ENCODE results near the gene WAPL.

Gene WAPL

GRCh38 chr10:86443069-86443468, 78.5 kb downstream of the WAPL start:
- Histone ChIP-seq H3K9me3 (ENCODE audit: control insufficient read depth, low read length) (no peaks in the 10 kb centered on the region), H3K27ac (ENCODE audit: insufficient read depth, low read length, poor library complexity, severe bottlenecking) (no peak overlapping the region), H3K36me3 (ENCODE audit: control insufficient read depth, insufficient read depth, low read length) (peaks cover 70% of the 10 kb centered on the region), H3K27me3 (replicated peaks; ENCODE audit: control insufficient read depth, insufficient read depth, low read length, poor library complexity, severe bottlenecking) (no peaks in the 10 kb centered on the region), H3K4me1 (ENCODE audit: control insufficient read depth, insufficient read depth, low read length, poor library complexity, severe bottlenecking) (no peaks in the 10 kb centered on the region), H3K4me3 (ENCODE audit: insufficient read depth, low read depth, low read length, poor library complexity, severe bottlenecking) (no peak overlapping the region)
- no peak for DNase-seq

DNA sequence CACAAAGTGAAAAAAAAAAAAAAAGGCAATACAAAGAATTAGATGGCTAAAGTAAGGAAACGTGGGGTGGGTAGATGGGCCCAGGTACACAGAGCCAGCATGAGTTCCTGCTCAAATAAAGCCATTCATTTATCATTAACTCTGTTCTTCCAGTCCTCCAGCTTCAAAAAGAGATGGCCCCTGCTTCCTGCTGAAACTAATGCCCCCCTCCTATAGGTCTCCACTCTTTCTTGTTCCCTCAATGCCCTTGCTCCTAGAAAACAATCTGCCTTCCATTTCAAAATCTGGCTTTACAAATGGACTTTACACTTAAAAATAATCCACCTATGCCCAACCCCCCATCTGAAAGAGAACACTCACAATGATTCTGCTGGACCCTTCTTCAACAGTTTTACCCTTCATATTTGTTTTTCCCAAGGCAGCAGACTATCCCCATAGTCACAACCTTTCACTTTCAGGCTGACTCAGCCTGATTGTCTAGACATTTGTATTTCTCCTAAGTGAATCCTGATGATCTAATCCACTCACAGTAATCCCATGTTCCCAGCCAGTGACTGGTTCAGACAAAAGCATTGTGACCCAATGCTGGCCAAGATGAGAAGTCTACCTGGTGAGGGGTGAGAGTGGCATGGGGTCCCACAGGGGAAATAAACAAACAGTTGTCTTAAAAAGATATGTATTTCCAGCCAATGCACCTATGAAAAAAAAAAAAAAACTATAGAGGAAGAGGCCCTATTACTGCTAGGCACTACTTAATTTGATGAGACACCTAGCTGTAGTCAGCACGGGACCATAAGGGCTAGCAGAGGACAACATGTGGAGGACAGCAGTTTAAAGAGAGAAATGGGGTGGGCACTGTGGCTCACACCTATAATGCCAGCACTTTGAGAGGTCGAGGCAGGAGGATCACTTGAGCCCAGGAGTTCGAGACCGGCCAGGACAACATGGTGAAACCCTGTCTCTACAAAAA, 80.4 kb downstream of the WAPL start:
- Histone ChIP-seq H3K9me3 (ENCODE audit: control insufficient read depth, low read length) (no peaks in the 10 kb centered on the region), H3K4me1 (ENCODE audit: control insufficient read depth, insufficient read depth, low read length, poor library complexity, severe bottlenecking) (no peaks in the 10 kb centered on the region), H3K36me3 (ENCODE audit: control insufficient read depth, insufficient read depth, low read length) (peaks cover 77% of the 10 kb centered on the region), H3K27ac (ENCODE audit: insufficient read depth, low read length, poor library complexity, severe bottlenecking) (no peak overlapping the region), H3K4me3 (ENCODE audit: insufficient read depth, low read depth, low read length, poor library complexity, severe bottlenecking) (no peak overlapping the region), H3K27me3 (replicated peaks; ENCODE audit: control insufficient read depth, insufficient read depth, low read length, poor library complexity, severe bottlenecking) (no peaks in the 10 kb centered on the region)
- no peak for DNase-seq

GRCh38 chr10:86439544-86439943, 82.0 kb downstream of the WAPL start:
- no peak for DNase-seq
- Histone ChIP-seq H3K4me1 (ENCODE audit: control insufficient read depth, insufficient read depth, low read length, poor library complexity, severe bottlenecking) (no peaks in the 10 kb centered on the region), H3K27ac (ENCODE audit: insufficient read depth, low read length, poor library complexity, severe bottlenecking) (no peak overlapping the region), H3K4me3 (ENCODE audit: insufficient read depth, low read depth, low read length, poor library complexity, severe bottlenecking) (no peak overlapping the region), H3K9me3 (ENCODE audit: control insufficient read depth, low read length) (no peaks in the 10 kb centered on the region), H3K36me3 (ENCODE audit: control insufficient read depth, insufficient read depth, low read length) (peaks cover 66% of the 10 kb centered on the region), H3K27me3 (replicated peaks; ENCODE audit: control insufficient read depth, insufficient read depth, low read length, poor library complexity, severe bottlenecking) (no peaks in the 10 kb centered on the region)

DNA sequence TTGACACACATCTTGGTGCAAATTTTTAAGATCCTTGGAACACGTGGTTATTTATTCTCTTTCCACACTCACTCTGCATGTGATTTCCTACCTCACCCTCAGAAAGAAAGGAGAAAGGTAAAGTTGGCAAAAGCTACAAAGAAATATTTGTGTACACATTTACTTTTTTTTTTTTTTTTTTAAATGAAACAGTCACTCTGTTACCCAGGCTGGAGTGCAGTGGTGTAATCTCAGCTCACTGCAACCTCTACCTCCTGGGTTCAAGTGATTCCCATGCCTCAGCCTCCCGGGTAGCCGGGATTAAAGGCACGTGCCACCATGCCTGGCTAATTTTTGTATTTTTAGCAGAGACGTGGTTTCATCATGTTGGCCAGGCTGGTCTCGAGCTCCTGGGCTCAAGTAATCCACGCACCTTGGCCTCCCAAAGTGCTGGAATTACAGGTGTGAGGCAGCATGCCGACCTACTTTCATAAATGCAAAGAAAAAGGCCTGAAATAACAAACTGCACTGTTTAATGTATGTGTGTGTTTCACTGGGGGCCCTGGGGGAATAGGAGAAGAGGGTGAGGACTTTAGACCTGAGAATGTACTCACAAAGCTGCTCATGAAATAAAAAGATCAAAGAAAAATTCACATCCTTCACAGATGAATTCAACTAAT, 83.4 kb downstream of the WAPL start:
- Histone ChIP-seq H3K9me3 (ENCODE audit: control insufficient read depth, low read length) (no peaks in the 10 kb centered on the region), H3K4me1 (ENCODE audit: control insufficient read depth, insufficient read depth, low read length, poor library complexity, severe bottlenecking) (no peaks in the 10 kb centered on the region), H3K4me3 (ENCODE audit: insufficient read depth, low read depth, low read length, poor library complexity, severe bottlenecking) (no peak overlapping the region), H3K27me3 (replicated peaks; ENCODE audit: control insufficient read depth, insufficient read depth, low read length, poor library complexity, severe bottlenecking) (no peaks in the 10 kb centered on the region), H3K36me3 (ENCODE audit: control insufficient read depth, insufficient read depth, low read length) (peaks cover 59% of the 10 kb centered on the region), H3K27ac (ENCODE audit: insufficient read depth, low read length, poor library complexity, severe bottlenecking) (no peak overlapping the region)
- DNase-seq: no peak

- Histone ChIP-seq H3K36me3 (ENCODE audit: control insufficient read depth, insufficient read depth, low read length) (peaks cover 53% of the 10 kb centered on the region), H3K4me1 (ENCODE audit: control insufficient read depth, insufficient read depth, low read length, poor library complexity, severe bottlenecking) (no peaks in the 10 kb centered on the region), H3K27ac (ENCODE audit: insufficient read depth, low read length, poor library complexity, severe bottlenecking) (no peak overlapping the region), H3K27me3 (replicated peaks; ENCODE audit: control insufficient read depth, insufficient read depth, low read length, poor library complexity, severe bottlenecking) (no peaks in the 10 kb centered on the region), H3K4me3 (ENCODE audit: insufficient read depth, low read depth, low read length, poor library complexity, severe bottlenecking) (no peak overlapping the region), H3K9me3 (ENCODE audit: control insufficient read depth, low read length) (no peaks in the 10 kb centered on the region)
- DNase-seq: no peak
Observed at GRCh38 chr10:86437447-86437846, 84.1 kb downstream of the WAPL start.

DNA sequence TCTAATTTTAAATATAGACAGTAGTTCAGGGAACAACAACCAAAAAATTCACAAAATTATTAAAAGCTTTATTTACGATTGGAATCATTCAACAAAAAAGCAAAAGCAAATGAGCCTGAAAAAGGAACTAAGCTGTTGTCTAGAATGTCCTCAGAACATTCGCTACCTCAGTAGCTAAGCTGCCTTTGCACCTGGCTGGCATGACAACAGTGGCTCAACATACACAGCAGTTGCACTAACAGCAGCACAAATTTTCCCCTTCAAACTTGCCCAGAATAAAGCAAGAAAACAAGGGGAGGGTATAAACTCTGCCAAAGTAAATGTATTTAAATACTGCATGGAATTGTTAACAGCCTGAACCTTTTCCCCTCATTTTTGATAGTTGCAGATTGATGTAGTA, 84.6 kb downstream of the WAPL start:
- Histone ChIP-seq H3K4me1 (ENCODE audit: control insufficient read depth, insufficient read depth, low read length, poor library complexity, severe bottlenecking) (no peaks in the 10 kb centered on the region), H3K27me3 (replicated peaks; ENCODE audit: control insufficient read depth, insufficient read depth, low read length, poor library complexity, severe bottlenecking) (no peaks in the 10 kb centered on the region), H3K4me3 (ENCODE audit: insufficient read depth, low read depth, low read length, poor library complexity, severe bottlenecking) (no peak overlapping the region), H3K27ac (ENCODE audit: insufficient read depth, low read length, poor library complexity, severe bottlenecking) (no peak overlapping the region), H3K9me3 (ENCODE audit: control insufficient read depth, low read length) (no peaks in the 10 kb centered on the region), H3K36me3 (ENCODE audit: control insufficient read depth, insufficient read depth, low read length) (peaks cover 49% of the 10 kb centered on the region)
- DNase-seq: no peak

GRCh38 chr10:86434656-86435055, 86.9 kb downstream of the WAPL start:
- Histone ChIP-seq H3K9me3 (ENCODE audit: control insufficient read depth, low read length) (no peaks in the 10 kb centered on the region), H3K4me3 (ENCODE audit: insufficient read depth, low read depth, low read length, poor library complexity, severe bottlenecking) (no peak overlapping the region), H3K27me3 (replicated peaks; ENCODE audit: control insufficient read depth, insufficient read depth, low read length, poor library complexity, severe bottlenecking) (no peaks in the 10 kb centered on the region), H3K36me3 (ENCODE audit: control insufficient read depth, insufficient read depth, low read length) (peaks cover 32% of the 10 kb centered on the region), H3K27ac (ENCODE audit: insufficient read depth, low read length, poor library complexity, severe bottlenecking) (no peak overlapping the region), H3K4me1 (ENCODE audit: control insufficient read depth, insufficient read depth, low read length, poor library complexity, severe bottlenecking) (no peaks in the 10 kb centered on the region)
- DNase-seq: no peak

DNA sequence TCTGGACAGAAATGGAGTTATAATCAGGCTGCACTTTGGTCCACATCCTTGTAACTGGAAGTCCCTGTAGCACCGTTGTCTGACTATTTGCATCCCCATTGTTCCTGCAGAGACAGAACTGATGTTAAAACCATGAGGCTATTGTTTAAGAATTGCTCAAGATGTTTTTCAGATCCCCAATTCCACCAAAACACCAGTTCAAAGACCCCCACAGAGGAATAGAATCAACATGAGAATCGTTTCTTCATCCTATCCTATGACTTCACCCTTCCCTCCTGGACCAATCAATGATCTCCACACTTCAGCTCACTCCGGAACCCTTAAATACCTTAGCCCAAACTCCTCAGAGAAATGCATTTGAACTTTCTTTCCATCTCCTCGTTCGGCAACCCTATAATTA, 97.9 kb downstream of the WAPL start:
- Histone ChIP-seq H3K9me3 (ENCODE audit: control insufficient read depth, low read length) (no peaks in the 10 kb centered on the region), H3K27me3 (replicated peaks; ENCODE audit: control insufficient read depth, insufficient read depth, low read length, poor library complexity, severe bottlenecking) (no peaks in the 10 kb centered on the region), H3K4me1 (ENCODE audit: control insufficient read depth, insufficient read depth, low read length, poor library complexity, severe bottlenecking) (no peaks in the 10 kb centered on the region), H3K36me3 (ENCODE audit: control insufficient read depth, insufficient read depth, low read length) (no peaks in the 10 kb centered on the region), H3K27ac (ENCODE audit: insufficient read depth, low read length, poor library complexity, severe bottlenecking) (no peak overlapping the region), H3K4me3 (ENCODE audit: insufficient read depth, low read depth, low read length, poor library complexity, severe bottlenecking) (no peak overlapping the region)
- no peak for DNase-seq

- H3K27me3 ChIP-seq (replicated peaks; ENCODE audit: control insufficient read depth, insufficient read depth, low read length, poor library complexity, severe bottlenecking): no peaks in the 10 kb centered on the region
- DNase-seq: no peak
Observed at GRCh38 chr10:86419101-86419500, 102.5 kb downstream of the WAPL start.

DNA sequence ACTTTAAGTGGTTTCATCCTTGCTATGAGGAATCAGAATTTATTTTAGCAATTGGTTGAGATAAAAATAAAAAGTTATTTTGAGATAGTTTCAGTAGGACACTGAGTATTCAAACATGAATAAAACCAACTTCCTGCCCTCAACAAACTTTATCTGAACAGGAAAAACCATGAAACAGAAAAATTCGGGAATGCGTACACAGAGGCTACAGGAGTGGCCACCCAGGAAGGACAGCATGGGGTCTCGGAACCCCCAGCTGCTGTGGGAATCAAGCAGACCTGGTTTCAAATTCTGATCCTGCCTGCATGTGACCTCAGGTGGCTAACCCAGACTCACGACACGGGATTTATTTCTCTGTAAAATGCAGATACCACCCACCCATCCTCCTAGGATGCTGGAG, 106.0 kb downstream of the WAPL start:
- Histone ChIP-seq H3K9me3 (ENCODE audit: control insufficient read depth, low read length) (no peaks in the 10 kb centered on the region), H3K4me3 (ENCODE audit: insufficient read depth, low read depth, low read length, poor library complexity, severe bottlenecking) (no peak overlapping the region), H3K27ac (ENCODE audit: insufficient read depth, low read length, poor library complexity, severe bottlenecking) (no peak overlapping the region), H3K27me3 (replicated peaks; ENCODE audit: control insufficient read depth, insufficient read depth, low read length, poor library complexity, severe bottlenecking) (no peaks in the 10 kb centered on the region), H3K36me3 (ENCODE audit: control insufficient read depth, insufficient read depth, low read length) (no peaks in the 10 kb centered on the region), H3K4me1 (ENCODE audit: control insufficient read depth, insufficient read depth, low read length, poor library complexity, severe bottlenecking) (peaks cover 23% of the 10 kb centered on the region)
- no peak for DNase-seq

More at GRCh38 chr10:86419101-86419500, 102.5 kb downstream of the WAPL start:
- no peaks in the 10 kb centered on the region for H3K36me3 ChIP-seq (ENCODE audit: control insufficient read depth, insufficient read depth, low read length)
- H3K9me3 ChIP-seq (ENCODE audit: control insufficient read depth, low read length): no peaks in the 10 kb centered on the region
- H3K4me1 ChIP-seq (ENCODE audit: control insufficient read depth, insufficient read depth, low read length, poor library complexity, severe bottlenecking): no peaks in the 10 kb centered on the region
- H3K4me3 ChIP-seq (ENCODE audit: insufficient read depth, low read depth, low read length, poor library complexity, severe bottlenecking): no peak overlapping the region
- H3K27ac ChIP-seq (ENCODE audit: insufficient read depth, low read length, poor library complexity, severe bottlenecking): no peak overlapping the region

All from effector memory CD4-positive, alpha-beta T cell (primary cell).